Measurements from ENCODE around the gene PTPRG. TPM values are rescaled to one million over a fixed set of nuclear protein-coding genes. Genes with fewer than 3 reads are reported as not detected.

The PTPRG gene
- total RNA-seq, 1 experiment from 2014 or later, result 32.1 TPM

GRCh38 chr3:61919371-61919770, 358.0 kb downstream of the PTPRG start:
- no peak overlapping the region for H3K4me2 ChIP-seq (ENCODE audit: low read length)
- DNase-seq (ENCODE audit: low read depth, low spot score) (no peak), ATAC-seq (no peak)
- CTCF ChIA-PET, result interaction anchor here (3.7 kb wide), 1 partner anchor 17 kb away, joined by 14 read pairs; no protein-coding TSS in a partner anchor
- no peak overlapping the region for H3K9ac ChIP-seq (ENCODE audit: low read length)
- BruUV-seq (replicated peaks), result no TSS peak
- no peaks in the 10 kb centered on the region for H3K27me3 ChIP-seq (ENCODE audit: insufficient read depth, low read length)
- no peaks in the 10 kb centered on the region for H3K79me2 ChIP-seq (ENCODE audit: insufficient read depth, low read length)
- RAD21 ChIA-PET (ENCODE audit: low non-redundant PET in 1 of 2, low total read pairs in 2 of 2, uncharacterized antibody in 2 of 2, unreplicated experiment in 2 of 2), result no interaction called here
- H3K4me1 ChIP-seq (ENCODE audit: control insufficient read depth in 1 of 2, insufficient read depth in 2 of 2, low read length in 2 of 2), result no peaks in the 10 kb centered on the region
- intact Hi-C loops (cut with micrococcal nuclease), result no loop called here
- H3K9me2 ChIP-seq (ENCODE audit: insufficient read depth), result no peaks in the 10 kb centered on the region
- POLR2A ChIA-PET, result no interaction called here
- no peaks in the 10 kb centered on the region for H3K36me3 ChIP-seq (ENCODE audit: control insufficient read depth in 1 of 2, insufficient read depth in 2 of 2, low read length in 2 of 2)
- H4K20me1 ChIP-seq (ENCODE audit: insufficient read depth), result 0 out of 2 replicates have a peak, but pooled peaks cover 2% of the 10 kb centered on the region
- no peak overlapping the region for H2AFZ ChIP-seq (ENCODE audit: low read depth, low read length, poor library complexity, severe bottlenecking)
- TF ChIP-seq REST (IDR thresholded peaks at IDR 0.05; ENCODE audit: low read depth), result no peak
- peak in 1 of 3 experiments; percentile 17; a peak in 1 of 6 replicates for TF ChIP-seq CTCF (IDR thresholded peaks at IDR 0.05 in 2 of 3, conservative IDR thresholded peaks at IDR 0.05 in 1 of 3; ENCODE audit: borderline replicate concordance in 1 of 3, insufficient read depth in 1 of 3, low read depth in 2 of 3, low read length in 2 of 3)
- TF ChIP-seq SIN3A (IDR thresholded peaks at IDR 0.05; ENCODE audit: low read depth), result no peak
- no peak for TF ChIP-seq CEBPB (IDR thresholded peaks at IDR 0.05; ENCODE audit: low read depth)
- no peaks in the 10 kb centered on the region for H3K9me3 ChIP-seq (ENCODE audit: control insufficient read depth in 1 of 2, insufficient read depth in 1 of 2, low read depth in 1 of 2, low read length in 2 of 2)
- H3K27ac ChIP-seq (ENCODE audit: low read depth, low read length), result no peak overlapping the region
- no peak overlapping the region for H3K4me3 ChIP-seq (replicated peaks in 1 of 2; ENCODE audit: low read depth in 1 of 2, low read length in 2 of 2)
